H1 (cell line): ENCODE data around the gene HPS5.

ENCODE experiments used
- CTCF ChIP-seq, 3 experiments: IDR thresholded peaks; 1 replicate in 2 of 3; 2 replicates in 1 of 3; pipeline versions ENCODE4 v1.5.1 to v1.6.1; 2011; ENCODE audit warnings: low read length in 3 of 3, mild to moderate bottlenecking in 3 of 3, inconsistent platforms in 2 of 3, low read depth in 1 of 3, moderate library complexity in 1 of 3; ENCODE audit not compliant: insufficient read depth in 1 of 3; ENCODE audit errors: control extremely low read depth in 1 of 3
- JUN ChIP-seq: IDR thresholded peaks from 2 replicates; pipeline ENCODE4 v1.6.1; 2011; ENCODE audit warnings: low read depth, mild to moderate bottlenecking, improper control_type of control experiment, low read length
- RAD21 ChIP-seq, 2 experiments: IDR thresholded peaks in 1 of 2; conservative IDR thresholded peaks in 1 of 2; 2 replicates each; pipeline ENCODE4 v1.6.1; 2011; ENCODE audit warnings: low read depth in 2 of 2, low read length in 2 of 2, improper control_type of control experiment in 1 of 2, inconsistent platforms in 1 of 2, mild to moderate bottlenecking in 1 of 2, moderate library complexity in 1 of 2

GRCh38 chr11:18295316-18295715 is 26.6 kb downstream of the HPS5 start:
- TF ChIP-seq RAD21 (IDR thresholded peaks at IDR 0.05 in 1 of 2, conservative IDR thresholded peaks at IDR 0.05 in 1 of 2; ENCODE audit: low read depth in 2 of 2, low read length in 2 of 2) (no peak), CTCF (IDR thresholded peaks at IDR 0.05; ENCODE audit: control extremely low read depth in 1 of 3, insufficient read depth in 1 of 3, low read depth in 1 of 3, low read length in 3 of 3) (no peak), JUN (no peak)
